Omental fat pad (tissue), 4 donors: ENCODE results near the gene GRIP1. TPM values are rescaled to one million over a fixed set of nuclear protein-coding genes. Genes with fewer than 3 reads are reported as not detected.

Experiments
- ATAC-seq: fragments of 150-250 bp; one replicate; pipeline ENCODE4 v1.9.1; 2016; ENCODE audit warnings: mild to moderate bottlenecking, moderate library complexity; ENCODE audit not compliant: low FRiP score
- DNase-seq: peaks from one replicate; pipeline ENCODE4 v3.0.0-alpha.2; 2019; ENCODE audit warnings: low spot score
- total RNA-seq, 4 donors: library from RNA; depleted of rRNA; stranded (reverse); fragments of >200 nt; gene quantifications; one replicate each; pipeline ENCODE4 v1.1.0, GENCODE V29; 2016
- TF ChIP-seq, protein P1 (sequence below), 3 donors: fragments of 450-650 bp; IDR thresholded peaks; one replicate each; pipeline ENCODE4 v1.5.1; 2016 to 2017; ENCODE audit warnings: antibody characterized with exemption in 3 of 3, mild to moderate bottlenecking in 3 of 3, moderate library complexity in 2 of 3

The GRIP1 gene
- total RNA-seq, 4 donors from 2014 or later = 1.2 to 4.9 (median 2.9) TPM

DNA sequence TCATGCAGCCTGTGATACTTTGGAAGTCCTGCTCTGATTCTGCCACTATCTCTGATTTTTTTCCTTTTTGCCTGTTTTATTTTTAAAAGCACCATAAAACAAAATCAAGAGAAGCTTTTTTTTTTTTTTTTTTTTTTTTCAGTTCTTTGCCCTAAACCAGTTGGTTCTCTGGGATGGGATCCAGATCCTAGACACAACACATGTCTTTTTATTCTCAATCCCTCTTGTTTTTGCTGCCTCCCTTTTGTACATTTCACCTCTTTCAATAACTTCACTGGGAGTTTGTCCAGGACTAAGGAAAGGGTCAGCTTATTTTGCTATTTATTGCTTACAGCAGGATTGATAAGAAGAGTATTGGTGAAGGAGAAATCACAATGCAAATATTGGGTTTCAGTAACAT is 139.4 kb downstream of the GRIP1 start:
- TF ChIP-seq, protein P1, sequence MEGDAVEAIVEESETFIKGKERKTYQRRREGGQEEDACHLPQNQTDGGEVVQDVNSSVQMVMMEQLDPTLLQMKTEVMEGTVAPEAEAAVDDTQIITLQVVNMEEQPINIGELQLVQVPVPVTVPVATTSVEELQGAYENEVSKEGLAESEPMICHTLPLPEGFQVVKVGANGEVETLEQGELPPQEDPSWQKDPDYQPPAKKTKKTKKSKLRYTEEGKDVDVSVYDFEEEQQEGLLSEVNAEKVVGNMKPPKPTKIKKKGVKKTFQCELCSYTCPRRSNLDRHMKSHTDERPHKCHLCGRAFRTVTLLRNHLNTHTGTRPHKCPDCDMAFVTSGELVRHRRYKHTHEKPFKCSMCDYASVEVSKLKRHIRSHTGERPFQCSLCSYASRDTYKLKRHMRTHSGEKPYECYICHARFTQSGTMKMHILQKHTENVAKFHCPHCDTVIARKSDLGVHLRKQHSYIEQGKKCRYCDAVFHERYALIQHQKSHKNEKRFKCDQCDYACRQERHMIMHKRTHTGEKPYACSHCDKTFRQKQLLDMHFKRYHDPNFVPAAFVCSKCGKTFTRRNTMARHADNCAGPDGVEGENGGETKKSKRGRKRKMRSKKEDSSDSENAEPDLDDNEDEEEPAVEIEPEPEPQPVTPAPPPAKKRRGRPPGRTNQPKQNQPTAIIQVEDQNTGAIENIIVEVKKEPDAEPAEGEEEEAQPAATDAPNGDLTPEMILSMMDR (IDR thresholded peaks at IDR 0.05) = no peak
- no peak for ATAC-seq

GRCh38 chr12:66538970-66539369 is 139.9 kb downstream of the GRIP1 start:
- DNase-seq (no peak), ATAC-seq (no peak)
- TF ChIP-seq, protein P1 (IDR thresholded peaks at IDR 0.05) = no peak

More for the DNA sequence above, 139.4 kb downstream of the GRIP1 start:
- no peak for DNase-seq

DNA sequence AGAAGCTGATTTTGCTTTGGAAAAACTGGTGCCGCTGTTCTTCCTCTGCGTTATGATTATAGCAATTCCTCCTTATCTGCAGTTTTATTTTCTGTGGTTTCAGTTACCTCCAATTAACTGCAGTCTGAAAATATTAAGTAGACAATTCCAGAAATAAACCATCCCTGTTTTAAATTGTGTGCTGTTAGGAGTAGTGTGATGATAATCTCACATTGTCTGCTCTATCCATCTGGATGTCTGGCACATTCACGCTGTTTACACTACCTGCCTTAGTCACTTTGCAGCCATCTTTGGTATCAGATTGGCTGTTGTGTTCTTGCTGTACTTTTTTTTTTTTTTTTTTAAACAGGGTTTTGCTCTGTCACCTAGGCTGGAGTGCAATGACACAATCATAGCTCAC is 141.0 kb downstream of the GRIP1 start:
- ATAC-seq (no peak), DNase-seq (no peak)
- TF ChIP-seq, protein P1 (IDR thresholded peaks at IDR 0.05) = no peak

GRCh38 chr12:66533767-66534166 is 145.1 kb downstream of the GRIP1 start:
- TF ChIP-seq, protein P1 (IDR thresholded peaks at IDR 0.05) = no peak
- no peak for DNase-seq
- no peak for ATAC-seq

GRCh38 chr12:66531766-66532165 is 147.1 kb downstream of the GRIP1 start:
- TF ChIP-seq, protein P1 (IDR thresholded peaks at IDR 0.05) = no peak
- DNase-seq = no peak
- no peak for ATAC-seq

- ATAC-seq = no peak
- TF ChIP-seq, protein P1 (IDR thresholded peaks at IDR 0.05) = no peak
- no peak for DNase-seq
These were observed 148.9 kb downstream of the GRIP1 start for GRCh38 chr12:66529934-66530333.

DNA sequence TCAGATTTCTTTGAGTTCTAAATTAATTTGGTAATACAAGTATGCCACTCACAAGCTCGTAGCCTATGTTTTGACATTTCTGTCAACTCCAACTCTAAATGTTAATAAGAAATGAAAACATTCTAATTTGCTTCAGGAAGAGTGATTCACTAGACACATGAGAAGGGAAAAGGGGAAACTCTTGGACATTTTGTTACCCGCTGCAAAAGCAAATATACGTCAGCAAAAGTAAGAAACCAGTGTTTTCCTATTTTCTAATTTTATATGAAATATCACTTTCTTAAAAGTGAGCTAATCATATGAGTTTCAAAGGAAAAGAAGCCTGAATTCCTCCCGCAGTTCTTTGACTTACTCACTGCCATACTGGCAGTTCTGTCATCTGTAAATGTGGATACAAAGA is 162.3 kb downstream of the GRIP1 start:
- no peak for ATAC-seq
- no peak for DNase-seq
- TF ChIP-seq, protein P1 (IDR thresholded peaks at IDR 0.05) = no peak
